Measurements from ENCODE around the gene IL17RC. TPM values are rescaled to one million over a fixed set of nuclear protein-coding genes. Genes with fewer than 3 reads are reported as not detected.
A peak's percentile ranks its signal among the peaks of the same experiment; 100 is the strongest.

The IL17RC gene
- total RNA-seq, 1 experiment from 2014 or later = 45.0 TPM

DNA sequence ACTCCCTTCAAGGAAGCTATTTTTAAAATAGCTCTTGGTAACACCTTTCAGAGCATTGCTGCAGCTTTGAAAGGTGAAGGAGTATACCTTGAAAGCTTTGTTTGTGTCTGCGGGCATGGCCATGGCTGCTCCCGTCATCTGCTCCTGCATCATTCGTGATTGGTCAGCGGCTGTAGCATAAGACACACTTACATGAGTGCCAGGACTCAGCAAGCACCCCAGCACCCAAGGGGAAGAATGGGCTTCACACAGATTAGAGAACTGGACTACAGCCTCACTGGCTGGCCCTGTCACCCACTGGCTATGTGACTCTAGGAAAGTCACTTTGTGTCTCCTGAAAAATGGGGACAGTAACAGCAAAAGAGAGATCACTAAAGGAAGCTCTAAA, 52.7 kb downstream of the IL17RC start:
- peaks cover 49% of the 10 kb centered on the region for H3K36me3 ChIP-seq (ENCODE audit: low read depth)
- peak overlapping the region; percentile 12; the same call in 1 of the 2 replicates for H3K4me3 ChIP-seq
- DNase-seq = no peak
- intact Hi-C loops (cut with micrococcal nuclease; ENCODE audit: unreplicated experiment) = no loop called here
- H3F3A ChIP-seq (ENCODE audit: insufficient read depth, low read depth) = peaks cover 48% of the 10 kb centered on the region
- H3K4me1 ChIP-seq (replicated peaks; ENCODE audit: insufficient read depth) = peaks cover 32% of the 10 kb centered on the region
- no peaks in the 10 kb centered on the region; the same call in 1 of the 2 replicates for H3K9me2 ChIP-seq (ENCODE audit: insufficient read depth)
- H3K9me3 ChIP-seq (ENCODE audit: insufficient read depth, low read depth) = no peaks in the 10 kb centered on the region
- H3K27ac ChIP-seq = peak overlapping the region; percentile 72
- ChIA-PET POLR2A (ENCODE audit: unreplicated experiment) (interaction anchor here (0.6 kb wide), 1 partner anchor 125 kb away, joined by 4 read pairs; no protein-coding TSS in a partner anchor), CTCF (no interaction called here)
- H2AFZ ChIP-seq = no peak overlapping the region
- TF ChIP-seq EZH2 (IDR thresholded peaks at IDR 0.05; ENCODE audit: low read depth) = no peak
- TF ChIP-seq, protein P1, sequence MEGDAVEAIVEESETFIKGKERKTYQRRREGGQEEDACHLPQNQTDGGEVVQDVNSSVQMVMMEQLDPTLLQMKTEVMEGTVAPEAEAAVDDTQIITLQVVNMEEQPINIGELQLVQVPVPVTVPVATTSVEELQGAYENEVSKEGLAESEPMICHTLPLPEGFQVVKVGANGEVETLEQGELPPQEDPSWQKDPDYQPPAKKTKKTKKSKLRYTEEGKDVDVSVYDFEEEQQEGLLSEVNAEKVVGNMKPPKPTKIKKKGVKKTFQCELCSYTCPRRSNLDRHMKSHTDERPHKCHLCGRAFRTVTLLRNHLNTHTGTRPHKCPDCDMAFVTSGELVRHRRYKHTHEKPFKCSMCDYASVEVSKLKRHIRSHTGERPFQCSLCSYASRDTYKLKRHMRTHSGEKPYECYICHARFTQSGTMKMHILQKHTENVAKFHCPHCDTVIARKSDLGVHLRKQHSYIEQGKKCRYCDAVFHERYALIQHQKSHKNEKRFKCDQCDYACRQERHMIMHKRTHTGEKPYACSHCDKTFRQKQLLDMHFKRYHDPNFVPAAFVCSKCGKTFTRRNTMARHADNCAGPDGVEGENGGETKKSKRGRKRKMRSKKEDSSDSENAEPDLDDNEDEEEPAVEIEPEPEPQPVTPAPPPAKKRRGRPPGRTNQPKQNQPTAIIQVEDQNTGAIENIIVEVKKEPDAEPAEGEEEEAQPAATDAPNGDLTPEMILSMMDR (conservative IDR thresholded peaks at IDR 0.05) = no peak
- H3K4me2 ChIP-seq = peak overlapping the region; percentile 35
- H4K20me1 ChIP-seq (ENCODE audit: insufficient read depth) = no peaks in the 10 kb centered on the region
- H3K27me3 ChIP-seq (ENCODE audit: insufficient read depth, low read depth) = no peaks in the 10 kb centered on the region
- no TSS peak for BruUV-seq (replicated peaks)
- no peaks in the 10 kb centered on the region for H3K79me2 ChIP-seq (ENCODE audit: low read depth)

DNA sequence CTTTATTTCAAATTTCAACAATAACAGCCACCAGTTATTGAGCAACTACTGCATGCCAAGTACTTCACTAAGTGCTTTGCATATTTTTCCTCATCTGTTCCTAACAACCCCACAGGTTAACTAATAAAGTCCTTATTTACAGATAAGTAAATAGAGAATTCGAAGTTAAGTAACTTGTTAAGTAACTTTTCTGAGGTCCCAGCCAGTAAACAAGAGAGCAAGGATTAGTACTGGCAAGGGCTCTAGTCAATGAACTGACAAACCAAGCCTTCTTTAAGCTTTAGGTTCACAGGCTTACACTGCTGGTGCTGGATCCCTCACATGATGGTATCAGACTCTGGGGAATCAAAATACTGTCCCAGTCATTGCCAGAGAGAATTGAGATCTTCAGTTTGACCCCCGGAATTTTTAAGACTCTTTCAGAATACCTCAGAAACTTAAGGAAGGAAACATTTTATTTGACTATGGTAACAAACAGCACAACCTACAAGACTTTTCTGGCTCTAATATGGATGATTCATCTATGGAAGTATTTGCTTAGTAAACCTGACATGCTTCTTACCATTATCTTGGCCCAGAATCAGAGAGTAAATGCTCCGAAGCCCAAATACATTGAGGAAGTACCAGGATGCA, 53.2 kb downstream of the IL17RC start:
- ChIA-PET POLR2A (ENCODE audit: unreplicated experiment) (no interaction called here), CTCF (no interaction called here)
- H3K4me2 ChIP-seq = peak overlapping the region; percentile 35
- intact Hi-C loops (cut with micrococcal nuclease; ENCODE audit: unreplicated experiment) = no loop called here
- no peak overlapping the region for H2AFZ ChIP-seq
- H3K79me2 ChIP-seq (ENCODE audit: low read depth) = no peaks in the 10 kb centered on the region
- peaks cover 49% of the 10 kb centered on the region for H3K36me3 ChIP-seq (ENCODE audit: low read depth)
- TF ChIP-seq, protein P1 (conservative IDR thresholded peaks at IDR 0.05) = no peak
- TF ChIP-seq EZH2 (IDR thresholded peaks at IDR 0.05; ENCODE audit: low read depth) = no peak
- H3K4me3 ChIP-seq = peak overlapping the region; percentile 12; the same call in 1 of the 2 replicates
- H3F3A ChIP-seq (ENCODE audit: insufficient read depth, low read depth) = peaks cover 48% of the 10 kb centered on the region
- H3K27ac ChIP-seq = peak overlapping the region; percentile 72
- peak; percentile 20 to 91 for DNase-seq
- H3K4me1 ChIP-seq (replicated peaks; ENCODE audit: insufficient read depth) = peaks cover 32% of the 10 kb centered on the region
- no peaks in the 10 kb centered on the region; the same call in 1 of the 2 replicates for H3K9me2 ChIP-seq (ENCODE audit: insufficient read depth)
- H3K27me3 ChIP-seq (ENCODE audit: insufficient read depth, low read depth) = no peaks in the 10 kb centered on the region
- no peaks in the 10 kb centered on the region for H4K20me1 ChIP-seq (ENCODE audit: insufficient read depth)
- no peaks in the 10 kb centered on the region for H3K9me3 ChIP-seq (ENCODE audit: insufficient read depth, low read depth)
- BruUV-seq (replicated peaks) = no TSS peak

DNA sequence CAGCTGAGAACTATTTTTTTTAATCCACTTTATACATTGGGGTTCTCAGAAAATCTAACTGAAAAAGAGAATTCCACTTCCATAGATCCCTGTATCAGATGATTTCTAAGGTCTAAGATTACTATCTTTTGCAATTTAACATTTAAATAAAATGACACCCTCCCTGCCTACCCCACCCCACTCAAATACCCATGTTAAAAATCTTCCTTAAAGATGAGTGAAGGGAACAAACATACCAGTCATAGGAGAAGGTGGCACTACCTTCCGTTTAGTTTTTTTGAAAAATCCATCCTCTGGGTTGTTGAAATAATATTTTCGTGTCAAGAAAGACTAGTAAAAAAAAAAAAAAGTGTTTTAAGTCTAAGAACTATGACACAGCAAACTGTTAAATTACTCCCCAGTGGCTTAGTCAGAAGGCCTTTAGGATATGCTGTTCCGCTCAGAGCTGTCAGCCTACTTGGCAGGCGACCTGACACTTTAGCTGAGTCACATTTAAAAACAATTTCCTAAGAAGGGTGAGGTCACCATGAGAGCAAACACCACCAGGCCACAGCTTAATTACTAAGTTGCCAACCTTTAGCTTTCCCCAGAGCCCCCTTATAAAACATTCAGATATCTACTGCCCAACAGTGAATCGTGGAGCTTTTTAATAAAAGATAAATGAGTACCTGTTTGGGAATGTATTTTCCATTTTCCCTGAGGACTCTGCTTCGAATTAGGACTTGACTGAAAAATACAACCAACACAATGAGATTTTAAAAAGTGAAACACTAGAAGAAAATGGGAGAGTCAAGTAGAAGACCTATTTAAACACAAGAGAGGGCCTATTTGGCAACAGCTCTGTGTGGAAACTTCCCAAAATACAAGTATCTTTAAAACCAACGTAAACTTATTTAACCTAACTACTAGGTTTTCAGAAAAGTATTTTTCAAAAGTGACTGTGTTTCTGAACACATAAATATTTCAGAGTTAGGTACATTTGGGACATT, 60.1 kb downstream of the IL17RC start:
- TF ChIP-seq EZH2 (IDR thresholded peaks at IDR 0.05; ENCODE audit: low read depth) = no peak
- TF ChIP-seq, protein P1 (conservative IDR thresholded peaks at IDR 0.05) = no peak
- POLR2A ChIA-PET (ENCODE audit: unreplicated experiment) = interaction anchor here (0.5 to 0.9 kb wide), 3 partner anchors 30 to 111 kb away, joined by 3 to 5 read pairs (median 4); partner anchors contain the start of gene JAGN1
- Histone ChIP-seq H3K4me1 (replicated peaks; ENCODE audit: insufficient read depth) (peaks cover 26% of the 10 kb centered on the region), H3F3A (ENCODE audit: insufficient read depth, low read depth) (peaks cover 23% of the 10 kb centered on the region), H4K20me1 (ENCODE audit: insufficient read depth) (no peaks in the 10 kb centered on the region), H3K36me3 (ENCODE audit: low read depth) (peaks cover 17% of the 10 kb centered on the region; the same call in 1 of the 2 replicates), H3K4me2 (peak overlapping the region; percentile 64), H3K9me3 (ENCODE audit: insufficient read depth, low read depth) (no peaks in the 10 kb centered on the region), H2AFZ (no peak overlapping the region), H3K4me3 (no peak overlapping the region), H3K27me3 (ENCODE audit: insufficient read depth, low read depth) (no peaks in the 10 kb centered on the region), H3K27ac (peak overlapping the region; percentile 90), H3K79me2 (ENCODE audit: low read depth) (peaks cover 19% of the 10 kb centered on the region), H3K9me2 (ENCODE audit: insufficient read depth) (no peaks in the 10 kb centered on the region)
- TSS peak; percentile 39 for BruUV-seq (replicated peaks)
- intact Hi-C loops (cut with micrococcal nuclease; ENCODE audit: unreplicated experiment) = loop anchor here (2.0 kb wide), 1 partner anchor 30 kb away; no protein-coding TSS in a partner anchor
- CTCF ChIA-PET = interaction anchor here (0.7 to 1.4 kb wide), 3 partner anchors 31 to 227 kb away, joined by 4 to 16 read pairs (median 6); partner anchors contain the start of gene OGG1
- peak; percentile 69 to 93 for DNase-seq

Data from PC-9 (cell line).